Occipital lobe (tissue), 1 donor: ENCODE results near the gene KRT25. TPM values are rescaled to one million over a fixed set of nuclear protein-coding genes. Genes with fewer than 3 reads are reported as not detected.

Experiments used
- total RNA-seq: library from RNA; depleted of rRNA; stranded (reverse); fragments of >200 nt; gene quantifications from one replicate; pipeline ENCODE4 v1.2.3, GENCODE V29; 2014

KRT25 gene
- total RNA-seq, 1 donor from 2014 or later: not detected

Other genes with a start within 250 kb of the KRT25 start
- not detected for gene CCR7, start 189.9 kb downstream of the KRT25 start, total RNA-seq
- 109 TPM for gene SMARCE1, start 107.5 kb downstream of the KRT25 start, total RNA-seq
- gene KRT222, start 90.2 kb downstream of the KRT25 start, total RNA-seq: 3.6 TPM
- gene KRT24, start 51.6 kb downstream of the KRT25 start, total RNA-seq: not detected
- not detected for gene KRT26, start 16.9 kb upstream of the KRT25 start, total RNA-seq
- not detected for gene KRT27, start 27.2 kb upstream of the KRT25 start, total RNA-seq
- not detected for gene KRT28, start 44.6 kb upstream of the KRT25 start, total RNA-seq
- 1.9 TPM for gene KRT10, start 67.3 kb upstream of the KRT25 start, total RNA-seq
- not detected for gene KRT12, start 111.9 kb upstream of the KRT25 start, total RNA-seq
- not detected for gene KRT20, start 129.9 kb upstream of the KRT25 start, total RNA-seq
- gene KRT23, start 182.3 kb upstream of the KRT25 start, total RNA-seq: 0.16 TPM
- not detected for gene KRT39, start 211.6 kb upstream of the KRT25 start, total RNA-seq
- not detected for gene KRT40, start 229.0 kb upstream of the KRT25 start, total RNA-seq
- not detected for gene KRTAP3-3, start 238.8 kb upstream of the KRT25 start, total RNA-seq
- gene KRTAP3-2, start 244.6 kb upstream of the KRT25 start, total RNA-seq: not detected